SJSA1 (cell line): ENCODE results near the gene ATXN7. TPM values are rescaled to one million over a fixed set of nuclear protein-coding genes. Genes with fewer than 3 reads are reported as not detected.

Source experiments
- DNase-seq, 2 experiments: peaks; one replicate each; pipeline ENCODE4 v3.0.0-alpha.2; 2015 to 2020; ENCODE audit warnings: low spot score in 2 of 2, low read depth in 1 of 2
- H3K27ac ChIP-seq: fragments of 250-450 bp; sonication (Bioruptor Pico); 2 replicates; pipeline ENCODE4 v1.5.1; 2020; ENCODE audit warnings: mild to moderate bottlenecking, moderate library complexity
- H3K27me3 ChIP-seq: fragments of 250-450 bp; sonication (Bioruptor Pico); replicated peaks from 2 replicates; pipeline ENCODE4 v1.5.1; 2020; ENCODE audit warnings: mild to moderate bottlenecking, moderate library complexity
- H3K36me3 ChIP-seq: fragments of 250-450 bp; sonication (Bioruptor Pico); 2 replicates; pipeline ENCODE4 v1.5.1; 2020; ENCODE audit warnings: mild to moderate bottlenecking
- H3K4me1 ChIP-seq: fragments of 250-450 bp; sonication (Bioruptor Pico); replicated peaks from 2 replicates; pipeline ENCODE4 v1.6.1; 2021; ENCODE audit warnings: mild to moderate bottlenecking
- H3K4me3 ChIP-seq: fragments of 250-450 bp; sonication (Bioruptor Pico); 2 replicates; pipeline ENCODE4 v1.5.1; 2020; ENCODE audit warnings: mild to moderate bottlenecking
- H3K9me3 ChIP-seq: fragments of 250-450 bp; sonication (Bioruptor Pico); replicated peaks from 2 replicates; pipeline ENCODE4 v1.5.1; 2020; ENCODE audit warnings: mild to moderate bottlenecking
- total RNA-seq: library from RNA; depleted of rRNA; stranded (reverse); fragments of >200 nt; shearing (Covaris generic); gene quantifications from 2 replicates; pipeline ENCODE4 v1.2.3, GENCODE V29; 2014

ATXN7 gene
- total RNA-seq, 1 experiment from 2014 or later: 7.1 TPM

GRCh38 chr3:63874769-63875168 lies 11.1 kb downstream of the ATXN7 start:
- H3K9me3 ChIP-seq: no peaks in the 10 kb centered on the region

GRCh38 chr3:63875510-63875909 lies 11.8 kb downstream of the ATXN7 start:
- DNase-seq: no peak
- no peak overlapping the region for H3K27ac ChIP-seq
- H3K36me3 ChIP-seq: no peaks in the 10 kb centered on the region
- no peak overlapping the region for H3K4me3 ChIP-seq
- H3K27me3 ChIP-seq: no peaks in the 10 kb centered on the region
- H3K4me1 ChIP-seq: peaks cover 15% of the 10 kb centered on the region
- H3K9me3 ChIP-seq: no peaks in the 10 kb centered on the region

More at GRCh38 chr3:63874769-63875168, 11.1 kb downstream of the ATXN7 start:
- H3K4me3 ChIP-seq: no peak overlapping the region
- no peak for DNase-seq
- peaks cover 14% of the 10 kb centered on the region for H3K4me1 ChIP-seq
- no peak overlapping the region for H3K27ac ChIP-seq
- no peaks in the 10 kb centered on the region for H3K36me3 ChIP-seq
- H3K27me3 ChIP-seq: no peaks in the 10 kb centered on the region

GRCh38 chr3:63876260-63876659 lies 12.6 kb downstream of the ATXN7 start:
- Histone ChIP-seq H3K36me3 (no peaks in the 10 kb centered on the region), H3K27me3 (no peaks in the 10 kb centered on the region), H3K4me1 (peaks cover 16% of the 10 kb centered on the region), H3K4me3 (no peak overlapping the region), H3K9me3 (no peaks in the 10 kb centered on the region), H3K27ac (no peak overlapping the region)
- no peak for DNase-seq

- no peaks in the 10 kb centered on the region for H3K36me3 ChIP-seq
- DNase-seq: no peak
- H3K27ac ChIP-seq: no peak overlapping the region
- peaks cover 7% of the 10 kb centered on the region; the same call in 1 of the 2 replicates for H3K4me1 ChIP-seq
- no peaks in the 10 kb centered on the region for H3K9me3 ChIP-seq
- no peak overlapping the region for H3K4me3 ChIP-seq
- no peaks in the 10 kb centered on the region for H3K27me3 ChIP-seq
These were observed 14.2 kb downstream of the ATXN7 start for GRCh38 chr3:63877737-63878393.

DNA sequence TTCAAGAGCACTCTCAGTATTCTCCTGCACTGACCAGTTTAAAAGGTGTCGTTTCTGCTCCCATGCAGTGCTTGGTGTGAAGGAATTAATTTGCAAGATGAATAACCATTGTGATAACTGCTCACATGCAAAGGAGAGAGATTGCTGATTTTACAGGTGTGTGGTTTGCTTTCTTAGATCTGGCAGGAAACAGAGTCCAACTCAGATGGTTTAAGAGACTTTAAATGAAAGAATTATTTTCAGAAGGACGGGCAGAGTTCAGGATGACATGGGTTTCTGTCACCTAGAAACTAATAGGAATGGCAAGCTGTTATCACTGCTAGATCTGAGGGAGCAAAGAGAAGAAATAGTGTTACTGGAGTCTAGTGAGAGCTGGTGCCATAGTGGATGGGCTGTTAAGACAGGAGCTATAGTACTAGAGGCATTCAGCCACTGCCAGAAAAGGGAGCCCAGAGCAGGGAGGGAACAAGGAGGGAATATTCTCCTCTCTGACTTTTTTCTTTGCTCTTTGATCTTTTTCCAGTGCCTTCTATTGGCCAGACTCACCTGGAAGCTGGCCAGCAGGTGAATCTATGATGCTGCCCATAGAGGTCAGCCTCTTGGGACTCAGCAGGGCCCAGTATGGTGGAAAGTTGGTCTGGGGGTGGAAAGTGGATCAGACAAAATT lies 14.9 kb downstream of the ATXN7 start:
- Histone ChIP-seq H3K36me3 (no peaks in the 10 kb centered on the region), H3K4me1 (peaks cover 7% of the 10 kb centered on the region; the same call in 1 of the 2 replicates), H3K27me3 (no peaks in the 10 kb centered on the region), H3K9me3 (no peaks in the 10 kb centered on the region), H3K4me3 (no peak overlapping the region), H3K27ac (no peak overlapping the region)
- no peak for DNase-seq

DNA sequence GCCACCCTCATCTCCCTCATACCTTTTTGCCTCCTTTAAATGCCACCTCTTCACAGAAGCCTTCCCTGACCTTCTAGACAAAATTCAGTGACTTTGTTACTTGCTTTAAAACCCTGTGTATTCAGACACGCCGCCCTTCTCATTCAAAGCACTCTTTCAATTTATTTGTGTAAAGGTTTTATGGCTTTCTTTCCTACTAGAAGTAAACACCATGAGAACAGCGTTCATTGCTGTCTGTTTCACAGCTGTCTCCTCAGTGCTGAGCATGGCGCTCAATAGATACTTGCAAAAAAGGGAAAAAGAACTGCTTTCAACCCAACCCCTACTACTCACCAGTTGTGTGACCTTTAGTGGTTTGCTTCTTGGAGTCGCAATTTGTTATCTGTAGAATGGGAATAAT lies 17.0 kb downstream of the ATXN7 start:
- no peak for DNase-seq
- H3K9me3 ChIP-seq: no peaks in the 10 kb centered on the region
- H3K4me3 ChIP-seq: no peak overlapping the region
- 0 out of 2 replicates have a peak, but pooled peaks cover 3% of the 10 kb centered on the region for H3K36me3 ChIP-seq
- H3K27me3 ChIP-seq: no peaks in the 10 kb centered on the region
- H3K4me1 ChIP-seq: peaks cover 6% of the 10 kb centered on the region; the same call in 1 of the 2 replicates
- no peak overlapping the region for H3K27ac ChIP-seq

GRCh38 chr3:63886858-63887257 lies 23.2 kb downstream of the ATXN7 start:
- no peaks in the 10 kb centered on the region for H3K27me3 ChIP-seq
- H3K36me3 ChIP-seq: 0 out of 2 replicates have a peak, but pooled peaks cover 5% of the 10 kb centered on the region
- no peak for DNase-seq
- no peak overlapping the region for H3K27ac ChIP-seq
- H3K9me3 ChIP-seq: no peaks in the 10 kb centered on the region
- H3K4me3 ChIP-seq: no peak overlapping the region
- H3K4me1 ChIP-seq: no peaks in the 10 kb centered on the region

DNA sequence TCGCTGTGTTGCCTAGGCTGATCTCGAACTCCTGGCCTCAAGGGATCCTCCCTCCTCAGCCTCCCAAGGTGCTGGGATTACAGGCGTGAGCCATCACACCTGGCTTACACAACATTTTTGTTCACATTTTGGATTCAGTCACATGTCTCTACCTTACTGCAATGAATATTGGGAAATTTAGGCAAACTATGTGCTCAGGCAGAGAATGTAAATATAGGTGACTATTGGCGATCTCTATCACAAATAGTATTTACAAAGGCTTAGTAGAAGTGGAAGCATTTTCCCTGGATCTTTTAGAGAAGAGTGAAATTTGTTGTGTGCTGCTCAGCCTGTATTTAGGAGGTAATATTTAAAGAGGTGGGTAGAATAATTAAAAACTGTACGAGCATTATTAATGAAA lies 27.9 kb downstream of the ATXN7 start:
- Histone ChIP-seq H3K27ac (no peak overlapping the region), H3K4me1 (0 out of 2 replicates have a peak, but pooled peaks cover 3% of the 10 kb centered on the region)

GRCh38 chr3:63892773-63893352 lies 29.2 kb downstream of the ATXN7 start:
- Histone ChIP-seq H3K4me1 (0 out of 2 replicates have a peak, but pooled peaks cover 3% of the 10 kb centered on the region), H3K27me3 (no peaks in the 10 kb centered on the region), H3K36me3 (0 out of 2 replicates have a peak, but pooled peaks cover 6% of the 10 kb centered on the region), H3K4me3 (no peak overlapping the region), H3K9me3 (no peaks in the 10 kb centered on the region), H3K27ac (no peak overlapping the region)
- DNase-seq: no peak

More for the DNA sequence above, 27.9 kb downstream of the ATXN7 start:
- Histone ChIP-seq H3K9me3 (no peaks in the 10 kb centered on the region), H3K27me3 (no peaks in the 10 kb centered on the region), H3K36me3 (0 out of 2 replicates have a peak, but pooled peaks cover 6% of the 10 kb centered on the region), H3K4me3 (no peak overlapping the region)
- no peak for DNase-seq

DNA sequence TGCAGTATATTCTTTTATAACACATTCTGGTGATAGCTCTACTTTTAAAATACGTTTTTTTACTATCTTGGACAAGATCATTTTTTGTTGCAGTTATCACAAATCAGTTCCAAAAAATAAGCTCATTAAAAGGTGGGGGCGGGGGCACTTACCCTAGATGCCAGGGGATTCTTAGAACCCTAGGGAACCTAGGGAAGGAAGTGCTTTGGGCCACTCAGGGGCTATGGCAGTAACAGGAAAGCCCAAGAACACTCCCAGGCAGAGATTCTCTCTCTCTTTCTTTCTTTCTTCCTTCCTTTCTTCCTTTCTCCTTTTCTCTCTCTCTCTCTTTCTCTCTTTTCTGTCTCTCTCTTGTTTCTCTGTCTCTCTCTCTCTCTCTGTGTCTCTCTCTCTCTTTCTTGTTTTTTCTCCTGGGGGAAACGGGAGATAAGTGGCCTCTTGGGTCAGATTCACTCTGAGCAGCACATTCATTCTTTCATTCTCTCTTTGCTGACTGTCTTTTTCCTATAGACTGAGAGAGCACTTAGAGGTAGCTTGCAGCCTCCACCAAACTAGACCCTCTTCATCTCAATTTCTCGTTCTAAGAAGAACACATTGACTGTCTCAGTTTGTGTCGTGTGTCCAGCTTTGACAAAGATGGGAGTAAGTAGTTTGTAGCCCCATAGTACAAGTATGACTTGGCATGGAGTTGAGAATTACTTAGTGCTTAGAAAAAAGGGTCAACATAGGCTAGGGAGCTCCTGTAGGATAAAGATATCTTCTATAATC lies 31.9 kb downstream of the ATXN7 start:
- Histone ChIP-seq H3K4me3 (no peak overlapping the region), H3K27ac (no peak overlapping the region), H3K4me1 (0 out of 2 replicates have a peak, but pooled peaks cover 3% of the 10 kb centered on the region), H3K36me3 (peaks cover 20% of the 10 kb centered on the region), H3K9me3 (no peaks in the 10 kb centered on the region), H3K27me3 (no peaks in the 10 kb centered on the region)
- no peak for DNase-seq

DNA sequence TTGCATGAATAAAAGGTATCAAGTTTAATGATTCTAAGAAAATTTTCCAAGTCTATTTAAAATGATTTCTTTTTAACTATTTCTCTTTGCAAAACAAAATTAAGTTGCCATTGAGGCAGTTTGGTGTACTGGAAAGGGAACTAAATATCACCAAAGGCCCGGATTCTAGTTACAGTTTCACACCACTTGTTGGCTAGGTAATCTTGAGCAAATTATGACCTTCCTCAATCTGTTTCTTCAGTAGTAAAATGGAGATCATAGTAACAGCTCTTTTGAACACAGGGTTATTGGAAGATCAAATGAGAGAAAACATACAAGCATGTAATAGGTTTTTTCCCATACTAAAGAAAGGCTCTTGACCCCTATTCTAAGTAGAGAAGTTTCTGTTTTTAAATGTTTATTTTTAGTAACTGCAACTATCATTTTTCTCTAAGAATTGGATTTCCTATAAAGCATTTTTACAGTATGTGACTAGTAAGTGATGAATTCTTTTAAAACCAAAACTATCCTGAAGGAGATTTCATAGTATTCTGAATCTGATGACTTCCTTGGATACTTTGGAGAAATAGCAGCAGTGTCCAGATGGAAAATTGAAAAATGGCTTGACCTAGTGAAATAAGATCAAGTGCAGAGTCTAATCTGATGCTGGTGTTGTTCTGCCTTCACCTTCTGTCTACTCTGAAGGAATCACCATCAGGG lies 32.8 kb downstream of the ATXN7 start:
- no peaks in the 10 kb centered on the region for H3K9me3 ChIP-seq
- H3K36me3 ChIP-seq: peaks cover 21% of the 10 kb centered on the region
- 0 out of 2 replicates have a peak, but pooled peaks cover 3% of the 10 kb centered on the region for H3K4me1 ChIP-seq
- no peak for DNase-seq
- no peak overlapping the region for H3K27ac ChIP-seq
- no peak overlapping the region for H3K4me3 ChIP-seq
- H3K27me3 ChIP-seq: no peaks in the 10 kb centered on the region

DNA sequence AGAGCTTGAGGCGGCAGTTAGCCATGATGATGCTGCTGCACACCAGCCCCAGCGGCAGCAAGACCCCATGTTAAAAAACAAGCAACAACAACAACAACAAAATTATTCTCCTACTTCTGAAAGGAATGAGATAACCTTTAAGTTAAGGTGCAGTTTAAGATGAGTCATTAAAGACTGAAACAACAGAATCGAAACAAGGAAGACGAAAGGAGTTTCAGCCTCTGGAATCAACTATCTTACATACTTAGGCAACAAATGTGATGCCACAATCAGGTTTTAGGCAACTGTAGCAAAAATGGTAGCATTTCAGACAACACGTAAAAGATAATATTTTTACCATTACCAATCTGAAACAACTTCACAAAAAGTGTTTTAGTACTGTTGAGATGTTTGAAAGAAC lies 36.3 kb downstream of the ATXN7 start:
- Histone ChIP-seq H3K27me3 (no peaks in the 10 kb centered on the region), H3K4me1 (peaks cover 13% of the 10 kb centered on the region), H3K36me3 (peaks cover 27% of the 10 kb centered on the region), H3K27ac (no peak overlapping the region), H3K4me3 (no peak overlapping the region), H3K9me3 (no peaks in the 10 kb centered on the region)
- DNase-seq: no peak

- peaks cover 27% of the 10 kb centered on the region for H3K36me3 ChIP-seq
- DNase-seq: no peak
- H3K27ac ChIP-seq: no peak overlapping the region
- no peaks in the 10 kb centered on the region for H3K27me3 ChIP-seq
- H3K9me3 ChIP-seq: no peaks in the 10 kb centered on the region
- H3K4me1 ChIP-seq: peaks cover 13% of the 10 kb centered on the region
- H3K4me3 ChIP-seq: no peak overlapping the region
These were observed 36.8 kb downstream of the ATXN7 start for GRCh38 chr3:63900459-63900858.
